ENCODE data around the gene PKN3. TPM values are rescaled to one million over a fixed set of nuclear protein-coding genes. Genes with fewer than 3 reads are reported as not detected.

Gene PKN3
- total and polyA plus RNA-seq, 8 donors, result 2.5 to 11.0 (median 3.9) TPM

- Histone ChIP-seq H3K4me3 (no peak overlapping the region), H3K9me3 (no peaks in the 10 kb centered on the region), H3K27me3 (no peaks in the 10 kb centered on the region), H3K4me1 (no peaks in the 10 kb centered on the region), H3K36me3 (no peaks in the 10 kb centered on the region), H3K27ac (no peak overlapping the region)
- FAIRE-seq (no peak), DNase-seq (peak in 1 of 6 donors; percentile 50), ATAC-seq (no peak)
- intact Hi-C loops (cut with DNase I), result no loop called here
- TF ChIP-seq CTCF (IDR thresholded peaks at IDR 0.05), result no peak
- WGBS, 2 donors, result 90 to 92% methylated on average over 25 to 26 of the region's 26 CpGs
These were observed 10.4 kb downstream of the PKN3 start for GRCh38 chr9:128712451-128713410.

GRCh38 chr9:128713411-128713780 is 11.1 kb downstream of the PKN3 start:
- TF ChIP-seq CTCF (IDR thresholded peaks at IDR 0.05), result no peak
- no peaks in the 10 kb centered on the region for H3K9me3 ChIP-seq
- FAIRE-seq (no peak), ATAC-seq (no peak), DNase-seq (peak in 1 of 6 donors; percentile 39)
- H3K36me3 ChIP-seq, result no peaks in the 10 kb centered on the region
- no peak overlapping the region for H3K27ac ChIP-seq
- H3K4me1 ChIP-seq, result no peaks in the 10 kb centered on the region
- WGBS, 2 donors, result 92 to 95% methylated on average over 11 to 13 of the region's 13 CpGs
- H3K27me3 ChIP-seq, result no peaks in the 10 kb centered on the region
- H3K4me3 ChIP-seq, result no peak overlapping the region
- intact Hi-C loops (cut with DNase I), result no loop called here

- intact Hi-C loops (cut with DNase I), result no loop called here
- no peak for ATAC-seq
- Histone ChIP-seq H3K4me3 (no peak overlapping the region), H3K27me3 (no peaks in the 10 kb centered on the region), H3K36me3 (no peaks in the 10 kb centered on the region), H3K27ac (no peak overlapping the region), H3K4me1 (no peaks in the 10 kb centered on the region), H3K9me3 (no peaks in the 10 kb centered on the region)
- no peak for FAIRE-seq
- TF ChIP-seq CTCF (IDR thresholded peaks at IDR 0.05), result no peak
- peak in 1 of 6 donors; percentile 44 for DNase-seq
- 92 to 94% methylated on average over 19 of the region's 19 CpGs for WGBS, 2 donors
These were observed 11.8 kb downstream of the PKN3 start for GRCh38 chr9:128713941-128714573.

GRCh38 chr9:128714586-128715435 is 12.5 kb downstream of the PKN3 start:
- FAIRE-seq, result no peak
- no peak for ATAC-seq
- no peaks in the 10 kb centered on the region for H3K9me3 ChIP-seq
- no peak overlapping the region for H3K27ac ChIP-seq
- no peaks in the 10 kb centered on the region for H3K27me3 ChIP-seq
- no peaks in the 10 kb centered on the region for H3K4me1 ChIP-seq
- H3K4me3 ChIP-seq, result no peak overlapping the region
- H3K36me3 ChIP-seq, result no peaks in the 10 kb centered on the region
- TF ChIP-seq CTCF (IDR thresholded peaks at IDR 0.05), result no peak
- DNase-seq, result peak in 1 of 6 donors; percentile 28
- WGBS, 2 donors, result 90 to 92% methylated on average over 24 of the region's 24 CpGs
- intact Hi-C loops (cut with DNase I), result no loop called here

All from pancreas (tissue), 10 donors.